Mesendoderm (in vitro differentiated cells): ENCODE results near the gene CYTH1.
A peak's percentile ranks its signal among the peaks of the same experiment; 100 is the strongest.

Experiments used
- DNase-seq: peaks from one replicate; pipeline ENCODE4 v3.0.0; 2013
- H2AK5ac ChIP-seq: 2 replicates; pipeline ENCODE4 v1.6.1; 2013; ENCODE audit warnings: low read length, inconsistent platforms
- H2BK120ac ChIP-seq: 2 replicates; pipeline ENCODE4 v1.6.1; 2013; ENCODE audit warnings: low read depth, mild to moderate bottlenecking, low read length, moderate library complexity, mixed read lengths
- H2BK15ac ChIP-seq: replicated peaks from 2 replicates; pipeline ENCODE4 v1.6.1; 2013; ENCODE audit warnings: low read depth, mild to moderate bottlenecking, moderate library complexity
- H2BK5ac ChIP-seq: 2 replicates; pipeline ENCODE4 v1.6.1; 2013; ENCODE audit warnings: low read length, inconsistent platforms
- H3K18ac ChIP-seq: 2 replicates; pipeline ENCODE4 v1.6.1; 2013; ENCODE audit warnings: mild to moderate bottlenecking, low read length, mixed read lengths
- H3K23ac ChIP-seq: one replicate; pipeline ENCODE4 v1.6.1; 2013; ENCODE audit warnings: low read length
- H3K27ac ChIP-seq: 2 replicates; pipeline ENCODE4 v1.5.1; 2013; ENCODE audit warnings: low read depth, mild to moderate bottlenecking, inconsistent platforms, low read length, moderate library complexity
- H3K27me3 ChIP-seq: 2 replicates; pipeline ENCODE4 v1.6.1; 2013; ENCODE audit warnings: low read length, control low read depth, mild to moderate bottlenecking, inconsistent platforms; ENCODE audit not compliant: insufficient read depth, poor library complexity
- H3K36me3 ChIP-seq: 2 replicates; pipeline ENCODE4 v1.6.1; 2013; ENCODE audit warnings: low read length, inconsistent platforms; ENCODE audit not compliant: control insufficient read depth, insufficient read depth
- H3K4ac ChIP-seq: one replicate; pipeline ENCODE4 v1.6.1; 2013; ENCODE audit warnings: low read depth, mild to moderate bottlenecking, low read length, moderate library complexity
- H3K4me1 ChIP-seq: 2 replicates; pipeline ENCODE4 v1.6.1; 2013; ENCODE audit warnings: low read depth, low read length, inconsistent platforms; ENCODE audit not compliant: control insufficient read depth
- H3K4me2 ChIP-seq: 2 replicates; pipeline ENCODE4 v1.6.1; 2013; ENCODE audit warnings: low read length
- H3K4me3 ChIP-seq: 2 replicates; pipeline ENCODE4 v1.5.1; 2013; ENCODE audit warnings: mild to moderate bottlenecking, low read length
- H3K56ac ChIP-seq: one replicate; pipeline ENCODE4 v1.6.1; 2013; ENCODE audit warnings: low read length
- H3K79me1 ChIP-seq: 2 replicates; pipeline ENCODE4 v1.6.1; 2013; ENCODE audit warnings: low read length, inconsistent platforms
- H3K79me2 ChIP-seq: 2 replicates; pipeline ENCODE4 v1.6.1; 2013; ENCODE audit warnings: mild to moderate bottlenecking, low read length; ENCODE audit not compliant: control insufficient read depth, insufficient read depth
- H3K9ac ChIP-seq: 2 replicates; pipeline ENCODE4 v1.6.1; 2013; ENCODE audit warnings: low read length, inconsistent platforms
- H4K5ac ChIP-seq: one replicate; pipeline ENCODE4 v1.6.1; 2013; ENCODE audit warnings: low read length
- H4K8ac ChIP-seq: one replicate; pipeline ENCODE4 v1.6.1; 2013; ENCODE audit warnings: low read depth, mild to moderate bottlenecking, control low read depth, low read length, moderate library complexity
- WGBS: extraction: QIAGEN DNeasy Blood & Tissue Kit; methylation state at CpG from one replicate; pipeline ENCODE4 v1.1.7; 2013; ENCODE audit warnings: low lambda C conversion rate, missing lambda C conversion rate; ENCODE audit not compliant: insufficient coverage; ENCODE audit errors: extremely low coverage; 5-methylcytosine and 5-hydroxymethylcytosine counted together

CYTH1 gene

DNA sequence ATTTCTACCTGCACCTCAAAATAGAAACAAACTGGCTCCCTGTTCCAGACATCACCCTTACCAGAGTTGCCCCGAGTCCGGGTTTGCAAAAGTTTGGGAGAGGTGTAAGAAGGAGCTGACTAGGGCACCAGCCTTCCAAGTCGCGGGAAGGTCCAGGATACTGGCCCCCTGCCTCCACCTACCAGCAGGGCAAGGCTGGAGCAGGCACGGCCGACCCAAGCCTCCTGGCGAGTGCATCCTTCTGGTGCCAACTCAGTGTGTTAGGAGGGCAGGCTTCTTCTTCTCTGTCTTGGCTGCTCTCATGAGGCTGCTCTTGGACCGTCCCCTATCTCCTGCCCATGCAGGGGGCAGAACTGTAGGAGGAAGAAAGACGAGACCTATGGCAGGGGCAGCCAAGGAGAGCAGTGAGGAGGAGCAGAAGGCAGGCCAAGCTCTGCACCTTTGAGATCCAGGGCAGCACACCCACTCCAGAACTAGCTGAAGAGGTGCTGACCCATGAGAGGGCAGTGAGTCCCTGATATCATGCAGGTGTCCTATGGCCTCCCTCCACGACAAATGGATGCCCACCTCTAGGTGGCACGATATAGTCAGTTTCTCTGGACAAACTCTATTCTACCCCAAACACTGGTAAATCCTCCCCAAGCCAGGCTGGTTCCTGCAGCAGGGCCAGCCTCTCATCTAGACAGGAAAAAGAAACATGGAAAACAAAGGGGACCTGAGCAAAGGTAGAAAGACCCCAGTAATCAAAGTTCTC lies 54.4 kb downstream of the CYTH1 start:
- H3K27me3 ChIP-seq, result no peaks in the 10 kb centered on the region
- H3K4me1 ChIP-seq, result peaks cover 18% of the 10 kb centered on the region
- no peak overlapping the region for H3K4ac ChIP-seq
- no peak overlapping the region for H2BK5ac ChIP-seq
- no peaks in the 10 kb centered on the region for H3K79me2 ChIP-seq
- H4K8ac ChIP-seq, result no peak overlapping the region
- no peaks in the 10 kb centered on the region for H3K36me3 ChIP-seq
- H3K4me2 ChIP-seq, result no peak overlapping the region
- no peak overlapping the region for H3K9ac ChIP-seq
- H2AK5ac ChIP-seq, result no peak overlapping the region
- no peak overlapping the region for H3K4me3 ChIP-seq
- no peak for DNase-seq
- no peak overlapping the region for H3K56ac ChIP-seq
- H3K23ac ChIP-seq, result no peak overlapping the region
- H3K27ac ChIP-seq, result no peak overlapping the region
- no peak overlapping the region for H3K18ac ChIP-seq
- peaks cover 4% of the 10 kb centered on the region for H3K79me1 ChIP-seq
- no peak overlapping the region for H2BK120ac ChIP-seq
- WGBS, result no CpG with 5 or more reads among the region's 11 CpGs
- no peak overlapping the region for H2BK15ac ChIP-seq
- no peak overlapping the region for H4K5ac ChIP-seq

DNA sequence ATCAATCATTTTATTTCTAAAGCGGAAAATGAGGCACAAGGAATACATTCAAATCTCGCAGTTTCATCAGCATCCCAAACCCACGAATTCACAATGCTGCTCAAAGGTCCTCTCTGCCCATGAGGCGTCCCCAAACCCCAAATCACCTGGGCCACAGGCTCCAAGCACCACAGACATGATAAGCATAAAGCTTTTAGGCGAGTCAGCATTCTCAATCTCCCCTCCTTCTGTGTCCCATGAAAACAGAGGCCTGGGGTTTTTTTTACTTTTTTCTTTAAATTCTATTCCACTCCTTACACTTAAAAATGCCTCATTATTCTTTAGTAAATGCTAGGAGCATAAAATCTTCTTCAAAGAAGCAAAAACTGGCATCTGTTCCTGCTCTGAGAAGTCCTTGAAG lies 55.0 kb downstream of the CYTH1 start:
- H3K56ac ChIP-seq, result no peak overlapping the region
- H3K4me3 ChIP-seq, result no peak overlapping the region
- peaks cover 4% of the 10 kb centered on the region for H3K79me1 ChIP-seq
- H3K18ac ChIP-seq, result no peak overlapping the region
- H2BK15ac ChIP-seq, result no peak overlapping the region
- no peak overlapping the region for H3K9ac ChIP-seq
- no peak overlapping the region for H3K27ac ChIP-seq
- peaks cover 21% of the 10 kb centered on the region for H3K4me1 ChIP-seq
- no peak overlapping the region for H4K5ac ChIP-seq
- no peak overlapping the region for H2BK120ac ChIP-seq
- H3K23ac ChIP-seq, result no peak overlapping the region
- no CpG with 5 or more reads among the region's 5 CpGs for WGBS
- H3K4me2 ChIP-seq, result no peak overlapping the region
- no peaks in the 10 kb centered on the region for H3K36me3 ChIP-seq
- no peaks in the 10 kb centered on the region for H3K79me2 ChIP-seq
- H2BK5ac ChIP-seq, result no peak overlapping the region
- no peak overlapping the region for H3K4ac ChIP-seq
- no peaks in the 10 kb centered on the region for H3K27me3 ChIP-seq
- no peak overlapping the region for H2AK5ac ChIP-seq
- no peak for DNase-seq
- H4K8ac ChIP-seq, result no peak overlapping the region

DNA sequence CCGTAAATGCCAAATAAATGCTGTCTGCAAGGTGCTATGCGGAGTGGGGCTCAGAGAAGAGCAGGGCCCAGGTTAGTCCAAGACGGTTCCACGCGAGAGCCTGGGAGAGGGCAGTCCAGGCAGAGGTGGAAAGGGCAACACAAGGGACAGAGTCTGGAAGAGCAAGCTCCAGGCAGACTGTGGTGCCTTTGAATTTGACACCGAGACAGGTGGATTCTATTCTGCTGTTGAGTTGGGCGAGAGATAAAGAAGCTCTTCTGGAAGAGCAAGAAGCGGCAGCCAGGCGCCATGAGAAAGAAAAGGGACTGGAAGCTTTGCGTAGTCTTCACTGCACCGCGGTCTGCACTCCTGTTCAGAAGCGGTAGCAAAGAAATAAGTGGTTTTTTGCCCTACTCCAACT lies 55.6 kb downstream of the CYTH1 start:
- Histone ChIP-seq H4K5ac (no peak overlapping the region), H3K4me3 (no peak overlapping the region), H4K8ac (no peak overlapping the region), H3K27me3 (no peaks in the 10 kb centered on the region), H3K79me1 (peaks cover 4% of the 10 kb centered on the region), H2BK15ac (no peak overlapping the region), H3K27ac (no peak overlapping the region), H3K4ac (no peak overlapping the region), H3K36me3 (no peaks in the 10 kb centered on the region), H3K9ac (no peak overlapping the region), H2AK5ac (no peak overlapping the region), H3K4me2 (no peak overlapping the region), H2BK5ac (no peak overlapping the region), H3K79me2 (no peaks in the 10 kb centered on the region), H3K4me1 (peaks cover 21% of the 10 kb centered on the region), H3K18ac (no peak overlapping the region), H3K23ac (no peak overlapping the region), H3K56ac (no peak overlapping the region), H2BK120ac (no peak overlapping the region)
- no peak for DNase-seq
- WGBS, result no CpG with 5 or more reads among the region's 13 CpGs

DNA sequence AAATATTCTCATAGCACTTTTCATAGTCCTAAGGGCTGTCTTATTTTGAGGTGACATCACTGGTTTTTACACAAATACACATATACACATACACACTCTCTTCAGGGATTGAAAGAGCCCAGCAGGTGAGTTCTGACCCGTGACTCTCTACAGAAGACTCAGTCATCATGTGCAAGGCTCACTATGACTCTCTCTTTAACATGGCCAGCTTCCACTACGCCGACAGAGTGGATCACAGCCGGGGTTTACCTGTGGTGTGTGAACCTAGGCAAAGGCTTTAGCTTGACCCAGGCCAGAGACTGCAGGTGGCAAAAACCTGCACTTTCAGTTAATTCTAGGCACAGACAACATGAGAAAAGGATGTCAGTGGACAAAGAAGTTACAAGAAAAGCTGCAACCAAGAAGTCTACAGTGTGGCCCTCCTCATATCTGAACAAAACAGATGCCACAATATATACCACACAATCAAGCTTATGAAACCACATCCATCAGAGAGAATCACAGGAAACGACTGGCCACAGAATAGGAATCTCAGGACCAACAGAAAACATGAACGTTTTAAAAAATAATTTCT lies 56.5 kb downstream of the CYTH1 start:
- no peaks in the 10 kb centered on the region for H3K27me3 ChIP-seq
- no peak overlapping the region for H3K18ac ChIP-seq
- H4K5ac ChIP-seq, result no peak overlapping the region
- no peak for DNase-seq
- H3K79me1 ChIP-seq, result peaks cover 4% of the 10 kb centered on the region
- H2BK120ac ChIP-seq, result no peak overlapping the region
- H3K4me2 ChIP-seq, result no peak overlapping the region
- no peak overlapping the region for H3K4ac ChIP-seq
- no peak overlapping the region for H4K8ac ChIP-seq
- no peaks in the 10 kb centered on the region for H3K79me2 ChIP-seq
- no peak overlapping the region for H3K56ac ChIP-seq
- no peaks in the 10 kb centered on the region for H3K36me3 ChIP-seq
- H3K23ac ChIP-seq, result no peak overlapping the region
- no peak overlapping the region for H3K4me3 ChIP-seq
- H2AK5ac ChIP-seq, result no peak overlapping the region
- no peak overlapping the region for H3K9ac ChIP-seq
- H3K4me1 ChIP-seq, result peaks cover 21% of the 10 kb centered on the region
- H3K27ac ChIP-seq, result no peak overlapping the region
- no peak overlapping the region for H2BK5ac ChIP-seq
- H2BK15ac ChIP-seq, result no peak overlapping the region
- no CpG with 5 or more reads among the region's 6 CpGs for WGBS

DNA sequence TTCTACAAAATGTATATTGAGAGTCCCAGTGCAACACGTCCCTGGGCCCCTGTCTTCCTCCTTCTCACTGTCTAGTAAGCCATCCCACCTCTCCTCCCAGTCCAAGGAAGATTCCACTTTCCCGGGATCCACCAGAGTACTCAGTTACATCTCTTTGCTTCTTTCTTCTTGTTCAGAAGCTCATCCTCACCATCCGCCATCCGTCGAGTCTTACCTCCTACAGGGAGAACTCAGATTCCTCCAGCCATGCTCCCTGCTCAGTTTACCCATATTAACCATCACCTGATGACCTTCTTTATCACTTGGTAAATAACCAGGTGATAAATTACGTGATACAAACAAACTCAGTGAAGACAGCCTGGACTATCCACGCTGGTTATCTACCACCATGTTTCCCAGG lies 57.1 kb downstream of the CYTH1 start:
- peaks cover 21% of the 10 kb centered on the region for H3K4me1 ChIP-seq
- no peak overlapping the region for H4K8ac ChIP-seq
- no peak overlapping the region for H2AK5ac ChIP-seq
- H3K27ac ChIP-seq, result no peak overlapping the region
- no peak overlapping the region for H2BK5ac ChIP-seq
- H2BK120ac ChIP-seq, result no peak overlapping the region
- WGBS, result no CpG with 5 or more reads among the region's 7 CpGs
- DNase-seq, result no peak
- no peaks in the 10 kb centered on the region for H3K36me3 ChIP-seq
- no peak overlapping the region for H2BK15ac ChIP-seq
- no peak overlapping the region for H3K18ac ChIP-seq
- H3K27me3 ChIP-seq, result no peaks in the 10 kb centered on the region
- H4K5ac ChIP-seq, result no peak overlapping the region
- no peak overlapping the region for H3K4ac ChIP-seq
- H3K79me2 ChIP-seq, result no peaks in the 10 kb centered on the region
- peaks cover 4% of the 10 kb centered on the region for H3K79me1 ChIP-seq
- H3K23ac ChIP-seq, result no peak overlapping the region
- no peak overlapping the region for H3K4me3 ChIP-seq
- no peak overlapping the region for H3K56ac ChIP-seq
- no peak overlapping the region for H3K9ac ChIP-seq
- no peak overlapping the region for H3K4me2 ChIP-seq

DNA sequence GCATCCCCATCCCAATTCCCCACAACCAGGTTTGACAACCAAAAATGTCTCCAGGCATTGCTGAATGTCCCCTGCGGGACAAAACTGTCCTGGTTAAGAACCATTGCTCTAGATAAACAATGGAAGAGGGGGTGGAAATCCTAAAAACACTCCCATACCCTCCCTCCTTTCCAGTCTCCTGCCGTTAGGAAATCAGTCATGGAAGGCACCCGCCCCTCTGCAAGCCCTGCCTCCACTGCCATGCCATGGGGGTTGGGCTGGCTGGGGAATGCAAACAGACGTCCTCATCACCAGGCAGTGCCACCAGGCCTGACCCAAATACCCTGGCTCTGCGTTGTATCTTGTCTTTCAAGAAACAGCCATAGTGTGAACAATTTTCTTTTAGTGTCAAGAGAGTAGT lies 57.5 kb downstream of the CYTH1 start:
- Histone ChIP-seq H3K56ac (no peak overlapping the region), H3K79me2 (no peaks in the 10 kb centered on the region), H3K27ac (no peak overlapping the region), H2BK15ac (no peak overlapping the region), H2BK120ac (no peak overlapping the region), H3K4me3 (no peak overlapping the region), H3K18ac (no peak overlapping the region), H4K8ac (no peak overlapping the region), H3K9ac (no peak overlapping the region), H2AK5ac (no peak overlapping the region), H3K36me3 (no peaks in the 10 kb centered on the region), H3K4me1 (peaks cover 21% of the 10 kb centered on the region), H3K4me2 (no peak overlapping the region), H2BK5ac (no peak overlapping the region), H3K4ac (no peak overlapping the region), H4K5ac (no peak overlapping the region), H3K27me3 (no peaks in the 10 kb centered on the region), H3K79me1 (peaks cover 4% of the 10 kb centered on the region), H3K23ac (no peak overlapping the region)
- peak; percentile 53 for DNase-seq
- WGBS, result no CpG with 5 or more reads among the region's 5 CpGs
